Measurements from ENCODE around the gene RNF31.
A peak's percentile ranks its signal among the peaks of the same experiment; 100 is the strongest.

The RNF31 gene

GRCh38 chr14:24139272-24139934 is 7.9 kb upstream of the RNF31 start:
- no peak for TF ChIP-seq CTCF (conservative IDR thresholded peaks at IDR 0.05; ENCODE audit: low read depth, low read length)
- no peak overlapping the region for H3K4me3 ChIP-seq (ENCODE audit: low read depth, low read length)
- no peak for DNase-seq (ENCODE audit: low read depth)

GRCh38 chr14:24141097-24141880 is 6.0 kb upstream of the RNF31 start, which contains the start of gene EMC9:
Gene EMC9 (minus strand): TSS chr14:24141591. CDS start chr14:24141304, 287 bp downstream.
- peak; percentile 100 for DNase-seq (ENCODE audit: low read depth)
- peak; percentile 49 for TF ChIP-seq CTCF (conservative IDR thresholded peaks at IDR 0.05; ENCODE audit: low read depth, low read length)
- peak within 1 kb of the TSS; percentile 92 for H3K4me3 ChIP-seq (ENCODE audit: low read depth, low read length)

GRCh38 chr14:24143511-24143910 is 3.8 kb upstream of the RNF31 start:
- peak; percentile 20 for DNase-seq (ENCODE audit: low read depth)
- no peak for TF ChIP-seq CTCF (conservative IDR thresholded peaks at IDR 0.05; ENCODE audit: low read depth, low read length)
- no peak overlapping the region for H3K4me3 ChIP-seq (ENCODE audit: low read depth, low read length)

GRCh38 chr14:24144451-24144850 is 2.8 kb upstream of the RNF31 start:
- no peak for TF ChIP-seq CTCF (conservative IDR thresholded peaks at IDR 0.05; ENCODE audit: low read depth, low read length)
- no peak overlapping the region for H3K4me3 ChIP-seq (ENCODE audit: low read depth, low read length)
- DNase-seq (ENCODE audit: low read depth), result no peak

GRCh38 chr14:24145219-24145618 is 2.1 kb upstream of the RNF31 start:
- TF ChIP-seq CTCF (conservative IDR thresholded peaks at IDR 0.05; ENCODE audit: low read depth, low read length), result no peak
- H3K4me3 ChIP-seq (ENCODE audit: low read depth, low read length), result peak overlapping the region; percentile 87
- no peak for DNase-seq (ENCODE audit: low read depth)

GRCh38 chr14:24145690-24146452 is 1.4 kb upstream of the RNF31 start:
- peak; percentile 30 for DNase-seq (ENCODE audit: low read depth)
- TF ChIP-seq CTCF (conservative IDR thresholded peaks at IDR 0.05; ENCODE audit: low read depth, low read length), result no peak
- H3K4me3 ChIP-seq (ENCODE audit: low read depth, low read length), result peak overlapping the region; percentile 87

Data from choroid plexus epithelial cell (primary cell).